HepG2 (cell line): Measurements from ENCODE around the gene NHSL1. TPM values are rescaled to one million over a fixed set of nuclear protein-coding genes. Genes with fewer than 3 reads are reported as not detected.

Experiments
- ATAC-seq: fragments of 200-7000 bp; cut with Tn5 transposase; 3 replicates; pipeline ENCODE4 v1.9.1; 2020; ENCODE audit warnings: mild to moderate bottlenecking, moderate library complexity
- BruUV-seq: library from RNA; stranded (reverse); fragments of 400-500 nt; replicated peaks from 2 replicates; lab custom pipeline; 2021; lab: Mats Ljungman, UMichigan
- CTCF ChIA-PET: fragments of 300-600 bp; formaldehyde crosslinking; extraction: SDS; loops from one replicate; lab custom pipeline; 2021; ENCODE audit warnings: low total read pairs, inconsistent platforms, low intra/inter-chr PET ratio; lab: Yijun Ruan, JAX
- POLR2A ChIA-PET: fragments of 350-600 bp; sonication (Branson Sonifier 250); formaldehyde crosslinking; loops from one replicate; lab custom pipeline; 2020; ENCODE audit warnings: antibody characterized with exemption, inconsistent platforms; lab: Yijun Ruan, JAX
- DNase-seq: peaks from one replicate; pipeline ENCODE4 v3.0.0-alpha.2; 2015; ENCODE audit warnings: low spot score
- FAIRE-seq: peaks from 3 replicates; lab custom pipeline; 2011; peaks lifted over from hg19 to GRCh38; lab: Jason Lieb, UNC
- H2AFZ ChIP-seq: one replicate; pipeline ENCODE4 v1.6.1; 2011; ENCODE audit warnings: low read length, inconsistent platforms
- H3K27ac ChIP-seq: fragments of 300-600 bp; 3 replicates; pipeline ENCODE4 v1.8.0; 2011; ENCODE audit warnings: mixed run types, mild to moderate bottlenecking, mixed read lengths, low read length, inconsistent platforms; ENCODE audit not compliant: insufficient read depth; ENCODE audit errors: extremely low read length
- H3K27me3 ChIP-seq, 2 experiments: fragments of 200-600 bp in 1 of 2; 2 replicates in 1 of 2; 3 replicates in 1 of 2; pipeline versions ENCODE4 v1.6.0 to v1.8.0; 2011; ENCODE audit warnings: low read length in 2 of 2, mild to moderate bottlenecking in 2 of 2, moderate library complexity in 2 of 2, inconsistent platforms in 1 of 2; ENCODE audit not compliant: insufficient read depth in 2 of 2, control insufficient read depth in 1 of 2
- H3K36me3 ChIP-seq, 2 experiments: fragments of 200-600 bp in 1 of 2; replicated peaks in 1 of 2; 2 replicates in 1 of 2; 3 replicates in 1 of 2; pipeline versions ENCODE4 v1.5.1 to v1.8.0; 2011; ENCODE audit warnings: low read length in 2 of 2, inconsistent platforms in 1 of 2; ENCODE audit not compliant: insufficient read depth in 2 of 2, control insufficient read depth in 1 of 2
- H3K4me1 ChIP-seq: 2 replicates; pipeline ENCODE4 v1.5.1; 2012; ENCODE audit warnings: low read length, inconsistent platforms; ENCODE audit not compliant: insufficient read depth
- H3K4me2 ChIP-seq: 2 replicates; pipeline ENCODE4 v1.6.0; 2011; ENCODE audit warnings: low read depth, low read length, inconsistent platforms
- H3K4me3 ChIP-seq, 3 experiments: fragments of 200-600 bp in 1 of 3; sonication (generic), shearing (Covaris generic) in 1 of 3; replicated peaks in 1 of 3; 2 replicates each; pipeline ENCODE4 v1.5.1; 2011 to 2016; ENCODE audit warnings: low read length in 3 of 3, inconsistent platforms in 2 of 3, low read depth in 2 of 3, mild to moderate bottlenecking in 2 of 3, control low read depth in 1 of 3, mixed read lengths in 1 of 3; ENCODE audit not compliant: insufficient read depth in 1 of 3
- H3K79me2 ChIP-seq: one replicate; pipeline ENCODE4 v1.6.1; 2011; ENCODE audit warnings: low read length, inconsistent platforms; ENCODE audit not compliant: insufficient read depth
- H3K9ac ChIP-seq: 2 replicates; pipeline ENCODE4 v1.6.0; 2011; ENCODE audit warnings: mild to moderate bottlenecking, low read depth, low read length, inconsistent platforms; ENCODE audit not compliant: insufficient read depth
- H3K9me3 ChIP-seq: 2 replicates; pipeline ENCODE4 v1.5.1; 2012; ENCODE audit warnings: mild to moderate bottlenecking, low read length
- H4K20me1 ChIP-seq: 2 replicates; pipeline ENCODE4 v1.6.0; 2011; ENCODE audit warnings: inconsistent platforms, mild to moderate bottlenecking, low read length, moderate library complexity; ENCODE audit not compliant: insufficient read depth
- ATM ChIP-seq: fragments of 450-650 bp; IDR thresholded peaks from 2 replicates; pipeline ENCODE4 v1.7.1; 2017; ENCODE audit warnings: mild to moderate bottlenecking, borderline replicate concordance
- DZIP1 ChIP-seq: sonication (generic); formaldehyde crosslinking; IDR thresholded peaks from 2 replicates; pipeline ENCODE4 v1.5.0; 2020; ENCODE audit warnings: mild to moderate bottlenecking, missing genetic modification reagents
- ELK4 ChIP-seq: sonication (generic); formaldehyde crosslinking; IDR thresholded peaks from 2 replicates; pipeline ENCODE4 v1.9.0; 2021; ENCODE audit warnings: missing genetic modification reagents, borderline replicate concordance
- GMEB1 ChIP-seq: sonication (generic); formaldehyde crosslinking; IDR thresholded peaks from 2 replicates; pipeline ENCODE4 v1.5.1; 2020; ENCODE audit warnings: missing genetic modification reagents, mild to moderate bottlenecking, borderline replicate concordance
- NFE2L1 ChIP-seq: sonication (generic); formaldehyde crosslinking; IDR thresholded peaks from 2 replicates; pipeline ENCODE4 v1.4.0; 2020; ENCODE audit warnings: missing genetic modification reagents, mild to moderate bottlenecking, borderline replicate concordance
- PCBP2 ChIP-seq: fragments of 200-400 bp; formaldehyde crosslinking; optimal IDR thresholded peaks from 2 replicates; pipeline ENCODE3; 2018; ENCODE audit warnings: low read length, low read depth; ENCODE audit not compliant: poor library complexity, severe bottlenecking
- RBM39 ChIP-seq: fragments of 200-400 bp; formaldehyde crosslinking; IDR thresholded peaks from one replicate; pipeline ENCODE4 v1.6.1; 2018; ENCODE audit warnings: antibody characterized with exemption, mild to moderate bottlenecking, low read depth, low read length; ENCODE audit not compliant: poor library complexity, severe bottlenecking
- REL ChIP-seq: sonication (generic); formaldehyde crosslinking; conservative IDR thresholded peaks from 2 replicates; pipeline ENCODE4 v1.8.0; 2022; ENCODE audit warnings: mild to moderate bottlenecking, missing genetic modification reagents, moderate library complexity
- RNF219 ChIP-seq: sonication (generic); formaldehyde crosslinking; IDR thresholded peaks from 2 replicates; pipeline ENCODE4 v1.5.0; 2020; ENCODE audit warnings: mild to moderate bottlenecking, missing genetic modification reagents
- SMAD9 ChIP-seq: sonication (generic); formaldehyde crosslinking; IDR thresholded peaks from 2 replicates; pipeline ENCODE4 v1.5.1; 2020; ENCODE audit warnings: mild to moderate bottlenecking, missing genetic modification reagents
- ZBTB7B ChIP-seq: sonication (generic); formaldehyde crosslinking; IDR thresholded peaks from 2 replicates; pipeline ENCODE4 v1.4.0; 2020; ENCODE audit warnings: missing genetic modification reagents
- ZNF260 ChIP-seq: sonication (generic); formaldehyde crosslinking; IDR thresholded peaks from 2 replicates; pipeline ENCODE4 v1.4.0; 2020; ENCODE audit warnings: missing genetic modification reagents, low read depth, mild to moderate bottlenecking, borderline replicate concordance
- ZSCAN29 ChIP-seq: sonication (generic); formaldehyde crosslinking; conservative IDR thresholded peaks from 2 replicates; pipeline ENCODE4 v1.4.0; 2020; ENCODE audit warnings: mild to moderate bottlenecking, missing genetic modification reagents
- WGBS: methylation state at CpG from one replicate; pipeline ENCODE4 v1.1.6; 2017; ENCODE audit warnings: low lambda C conversion rate; 5-methylcytosine and 5-hydroxymethylcytosine counted together
- in situ Hi-C: cut with HindIII; loops from 2 replicates; pipeline ENCODE4 v1.10.0; 2017; ENCODE audit warnings: low pct_unique_long_range_greater_than_20kb; ENCODE audit not compliant: extremely low pct_ligation_motif_present
- intact Hi-C: fragments of 100-400 bp; cut with micrococcal nuclease; formaldehyde crosslinking; loops from one replicate; pipeline ENCODE4 v1.10.0; 2022; ENCODE audit not compliant: unreplicated experiment
- polyA plus RNA-seq, 8 experiments: library from polyadenylated mRNA; depleted of rRNA in 3 of 8; stranded (reverse) in 7 of 8; unstranded in 1 of 8; fragments of >200 nt; fragmentation: Illumina TruSeq in 4 of 8; extraction: Trizol in 4 of 8; gene quantifications; 2 replicates each; pipeline versions ENCODE4 v1.2.1 to v1.2.3, GENCODE V29; 2011 to 2016; ENCODE audit warnings: low read depth in 4 of 8, missing spikeins in 1 of 8, mixed read lengths in 1 of 8; ENCODE audit not compliant: insufficient read depth in 1 of 8
- total RNA-seq, 5 experiments: library from RNA; depleted of rRNA; stranded (reverse); fragments of >200 nt; fragmentation: Illumina TruSeq; extraction: Trizol; gene quantifications; 2 replicates each; pipeline ENCODE4 v1.2.3, GENCODE V29; 2016; ENCODE audit warnings: low read depth in 1 of 5

The NHSL1 gene
- total and polyA plus RNA-seq, 2 of the 13 experiments (the other 11 are each of a cell fraction or from before 2014, with no cell fraction given) = 24.9 to 53.6 TPM

- TF ChIP-seq RNF219 (CRISPR knock-in tag) (no peak), RBM39 (no peak)
Measured at GRCh38 chr6:138494312-138494711, 5.0 kb downstream of the NHSL1 start (continued).

GRCh38 chr6:138493413-138493812 lies 5.9 kb downstream of the NHSL1 start:
- FAIRE-seq (no peak), DNase-seq (no peak), ATAC-seq (no peak)
- H3K4me1 ChIP-seq = peaks cover 94% of the 10 kb centered on the region
- peak overlapping the region; percentile 8; the same call in 1 of the 2 replicates for H3K4me2 ChIP-seq
- in situ Hi-C loops (no loop called here), intact Hi-C loops (no loop called here)
- H3K9me3 ChIP-seq = no peaks in the 10 kb centered on the region
- H3K4me3 ChIP-seq = no peak overlapping the region
- CTCF ChIA-PET = no interaction called here
- WGBS = 85% methylated on average over 5 of the region's 5 CpGs
- H2AFZ ChIP-seq = no peak overlapping the region
- peaks cover 19% of the 10 kb centered on the region for H4K20me1 ChIP-seq
- BruUV-seq = no TSS peak
- H3K9ac ChIP-seq = no peak overlapping the region
- H3K36me3 ChIP-seq = peaks cover 19 to 58% of the 10 kb centered on the region in 2 experiments
- POLR2A ChIA-PET = interaction anchor here (1.2 to 1.8 kb wide), 2 partner anchors 10 to 25 kb away, joined by 4 to 5 read pairs; no protein-coding TSS in a partner anchor
- H3K79me2 ChIP-seq = peaks cover 95% of the 10 kb centered on the region
- H3K27ac ChIP-seq = peak overlapping the region; percentile 3
- H3K27me3 ChIP-seq = no peaks in the 10 kb centered on the region; a peak in 1 of 5 replicates
- TF ChIP-seq PCBP2 = no peak
- TF ChIP-seq ZNF260 (CRISPR knock-in tag) = no peak
- TF ChIP-seq DZIP1 (CRISPR knock-in tag) = no peak
- TF ChIP-seq REL = no peak
- no peak for TF ChIP-seq GMEB1
- TF ChIP-seq ZSCAN29 (CRISPR knock-in tag) = no peak
- TF ChIP-seq ZBTB7B (CRISPR knock-in tag) = no peak
- no peak for TF ChIP-seq SMAD9 (CRISPR knock-in tag)
- TF ChIP-seq NFE2L1 (CRISPR knock-in tag) = no peak
- no peak for TF ChIP-seq ATM
- no peak for TF ChIP-seq ELK4 (CRISPR knock-in tag)
